Panc1 (cell line): ENCODE data around the gene ASTN2. TPM values are rescaled to one million over a fixed set of nuclear protein-coding genes. Genes with fewer than 3 reads are reported as not detected.

Source experiments
- ATAC-seq: fragments of 200-7000 bp; cut with Tn5 transposase; 2 replicates; pipeline ENCODE4 v1.9.1; 2020; ENCODE audit warnings: mild to moderate bottlenecking, moderate library complexity
- BruUV-seq: library from RNA; stranded (reverse); fragments of 400-500 nt; replicated peaks from 2 replicates; lab custom pipeline; 2021; lab: Mats Ljungman, UMichigan
- CTCF ChIA-PET: fragments of 300-600 bp; sonication (Branson Sonifier 250); formaldehyde crosslinking; loops from one replicate; lab custom pipeline; 2022; ENCODE audit warnings: antibody characterized with exemption; lab: Charles Lee
- POLR2A ChIA-PET: fragments of 300-600 bp; sonication (Branson Sonifier 250); formaldehyde crosslinking; loops from one replicate; lab custom pipeline; 2022; ENCODE audit warnings: antibody characterized with exemption; lab: Charles Lee
- DNase-seq: peaks from one replicate; pipeline ENCODE4 v3.0.0-alpha.2; 2010; ENCODE audit warnings: low read depth, low spot score
- H3K27ac ChIP-seq: 2 replicates; pipeline ENCODE4 v1.5.1; 2011; ENCODE audit warnings: mild to moderate bottlenecking, low read length, inconsistent platforms
- H3K27me3 ChIP-seq: fragments of 200-500 bp; sonication (Bioruptor generic); 2 replicates; pipeline ENCODE4 v1.6.0; 2014; ENCODE audit warnings: low read length, inconsistent platforms; ENCODE audit not compliant: control insufficient read depth, insufficient read depth
- H3K36me3 ChIP-seq: fragments of 200-500 bp; sonication (Bioruptor generic); 2 replicates; pipeline ENCODE4 v1.5.1; 2014; ENCODE audit warnings: inconsistent platforms, mild to moderate bottlenecking, low read length, moderate library complexity; ENCODE audit not compliant: control insufficient read depth, insufficient read depth
- H3K4me1 ChIP-seq: 2 replicates; pipeline ENCODE4 v1.5.1; 2011; ENCODE audit warnings: inconsistent platforms, mild to moderate bottlenecking, low read length, moderate library complexity; ENCODE audit not compliant: control insufficient read depth, insufficient read depth
- H3K4me3 ChIP-seq, 2 experiments: 2 replicates each; pipeline ENCODE4 v1.5.1; 2011 to 2012; ENCODE audit warnings: low read depth in 2 of 2, low read length in 2 of 2, mild to moderate bottlenecking in 2 of 2, inconsistent platforms in 1 of 2, moderate library complexity in 1 of 2
- H3K9me3 ChIP-seq: fragments of 200-500 bp; sonication (Bioruptor generic); 2 replicates; pipeline ENCODE4 v1.5.1; 2014; ENCODE audit warnings: low read depth, mild to moderate bottlenecking, inconsistent platforms, low read length, moderate library complexity; ENCODE audit not compliant: control insufficient read depth, insufficient read depth
- CTCF ChIP-seq: fragments of 450-650 bp; IDR thresholded peaks from 2 replicates; pipeline ENCODE4 v1.5.1; 2017; ENCODE audit warnings: mild to moderate bottlenecking
- POLR2AphosphoS5 ChIP-seq: IDR thresholded peaks from 2 replicates; pipeline ENCODE4 v1.6.1; 2012; ENCODE audit warnings: mild to moderate bottlenecking, low read depth, low read length, moderate library complexity
- REST ChIP-seq, 2 experiments: IDR thresholded peaks; 2 replicates each; pipeline ENCODE4 v1.6.1; 2011 to 2012; ENCODE audit warnings: low read depth in 2 of 2, control low read depth in 1 of 2, low read length in 1 of 2, mild to moderate bottlenecking in 1 of 2, moderate library complexity in 1 of 2; ENCODE audit not compliant: insufficient read depth in 1 of 2
- SIN3A ChIP-seq: IDR thresholded peaks from 2 replicates; pipeline ENCODE4 v1.6.1; 2012; ENCODE audit warnings: low read depth, mild to moderate bottlenecking, low read length, moderate library complexity, borderline replicate concordance; ENCODE audit not compliant: insufficient read depth
- TCF7L2 ChIP-seq: IDR thresholded peaks from 2 replicates; pipeline ENCODE4 v1.6.1; 2011; ENCODE audit warnings: mild to moderate bottlenecking, low read depth, low read length, inconsistent platforms
- in situ Hi-C: cut with HindIII; loops from 2 replicates; pipeline ENCODE4 v1.10.0; 2016; ENCODE audit warnings: low sequenced_read_pairs, low pct_unique_long_range_greater_than_20kb
- intact Hi-C: fragments of 100-400 bp; cut with micrococcal nuclease; formaldehyde crosslinking; loops from one replicate; pipeline ENCODE4 v1.10.0; 2022; ENCODE audit not compliant: unreplicated experiment
- total RNA-seq: library from RNA; stranded (reverse); gene quantifications from one replicate; pipeline ENCODE4 v1.2.1, GENCODE V29; 2021; ENCODE audit not compliant: unreplicated experiment

ASTN2 gene
- total RNA-seq, 1 experiment from 2014 or later, result 3.9 TPM

GRCh38 chr9:117266855-117267497 is 147.9 kb downstream of the ASTN2 start:
- in situ Hi-C loops, result no loop called here
- no peak overlapping the region for H3K27ac ChIP-seq
- TF ChIP-seq POLR2AphosphoS5 (no peak), SIN3A (no peak), TCF7L2 (no peak), REST (IDR thresholded peaks at IDR 0.05; ENCODE audit: insufficient read depth in 1 of 2, low read depth in 2 of 2, low read length in 1 of 2) (no peak), CTCF (no peak)
- ATAC-seq (no peak), DNase-seq (no peak)
- no TSS peak for BruUV-seq
- ChIA-PET POLR2A (no interaction called here), CTCF (no interaction called here)
- H3K4me3 ChIP-seq, result no peak overlapping the region
- H3K9me3 ChIP-seq, result no peaks in the 10 kb centered on the region
- intact Hi-C loops, result no loop called here
- no peaks in the 10 kb centered on the region for H3K27me3 ChIP-seq
- no peaks in the 10 kb centered on the region for H3K4me1 ChIP-seq
- H3K36me3 ChIP-seq, result no peaks in the 10 kb centered on the region

- intact Hi-C loops, result no loop called here
These were observed 149.6 kb downstream of the ASTN2 start for GRCh38 chr9:117265253-117265652.

More at GRCh38 chr9:117265253-117265652, 149.6 kb downstream of the ASTN2 start:
- in situ Hi-C loops, result no loop called here
- CTCF ChIA-PET, result no interaction called here
- TF ChIP-seq SIN3A, result no peak
- no peak for TF ChIP-seq REST (IDR thresholded peaks at IDR 0.05; ENCODE audit: insufficient read depth in 1 of 2, low read depth in 2 of 2, low read length in 1 of 2)
- no peak for TF ChIP-seq TCF7L2
- no peak for TF ChIP-seq CTCF
- no peak for TF ChIP-seq POLR2AphosphoS5
- H3K4me3 ChIP-seq, result no peak overlapping the region
- POLR2A ChIA-PET, result no interaction called here
- H3K27me3 ChIP-seq, result no peaks in the 10 kb centered on the region
- no peak overlapping the region for H3K27ac ChIP-seq
- no peaks in the 10 kb centered on the region for H3K4me1 ChIP-seq
- no peak for DNase-seq
- no peak for ATAC-seq
- BruUV-seq, result no TSS peak
- H3K36me3 ChIP-seq, result no peaks in the 10 kb centered on the region
- H3K9me3 ChIP-seq, result no peaks in the 10 kb centered on the region
